AG08396 (cell line): ENCODE data around the gene GRM8.

Experiments used
- DNase-seq: peaks from one replicate; pipeline ENCODE4 v3.0.0; 2012; ENCODE audit warnings: low spot score, mixed read lengths

GRM8 gene

GRCh38 chr7:126658684-126659083, 594.1 kb downstream of the GRM8 start:
- no peak for DNase-seq

GRCh38 chr7:126657599-126658358, 595.0 kb downstream of the GRM8 start:
- no peak for DNase-seq

GRCh38 chr7:126657137-126657536, 595.6 kb downstream of the GRM8 start:
- no peak for DNase-seq

DNA sequence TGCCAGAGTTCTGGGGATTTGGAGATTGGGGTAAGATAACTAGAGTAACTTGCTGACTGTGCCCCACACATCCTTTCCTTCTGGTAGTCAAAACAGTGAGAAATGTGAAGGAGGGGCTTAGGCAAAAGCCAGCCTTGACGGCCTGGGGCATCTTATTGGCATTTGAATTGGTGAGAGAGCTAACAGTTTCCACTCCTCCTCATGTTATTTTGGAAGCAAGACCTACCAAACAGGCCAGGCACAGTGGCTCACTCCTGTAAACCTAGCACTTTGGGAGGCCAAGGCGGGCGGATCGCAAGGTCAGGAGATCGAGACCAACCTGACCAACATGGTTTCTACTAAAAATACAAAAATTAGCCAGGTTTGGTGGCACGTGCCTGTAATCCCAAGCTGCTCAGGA, 596.6 kb downstream of the GRM8 start:
- DNase-seq = no peak

GRCh38 chr7:126637538-126637937, 615.2 kb downstream of the GRM8 start:
- DNase-seq = no peak

DNA sequence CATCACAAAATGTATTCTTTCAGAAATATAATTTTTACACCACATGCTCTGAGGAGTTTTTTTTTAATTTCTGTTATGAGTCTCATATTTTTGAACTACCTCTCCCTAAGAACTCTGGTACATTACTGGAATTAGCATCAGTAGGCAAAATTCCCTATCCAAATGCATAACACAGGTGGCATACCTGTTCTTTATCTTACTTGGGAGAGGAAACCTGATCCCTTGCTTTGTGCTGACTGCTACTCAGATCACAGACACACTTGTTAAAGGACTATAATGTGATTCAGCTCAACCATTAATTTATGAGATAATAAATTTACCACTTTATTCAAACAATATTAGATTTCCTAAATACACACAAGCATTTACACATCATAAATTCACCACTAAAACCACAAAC, 617.2 kb downstream of the GRM8 start:
- DNase-seq = no peak

DNA sequence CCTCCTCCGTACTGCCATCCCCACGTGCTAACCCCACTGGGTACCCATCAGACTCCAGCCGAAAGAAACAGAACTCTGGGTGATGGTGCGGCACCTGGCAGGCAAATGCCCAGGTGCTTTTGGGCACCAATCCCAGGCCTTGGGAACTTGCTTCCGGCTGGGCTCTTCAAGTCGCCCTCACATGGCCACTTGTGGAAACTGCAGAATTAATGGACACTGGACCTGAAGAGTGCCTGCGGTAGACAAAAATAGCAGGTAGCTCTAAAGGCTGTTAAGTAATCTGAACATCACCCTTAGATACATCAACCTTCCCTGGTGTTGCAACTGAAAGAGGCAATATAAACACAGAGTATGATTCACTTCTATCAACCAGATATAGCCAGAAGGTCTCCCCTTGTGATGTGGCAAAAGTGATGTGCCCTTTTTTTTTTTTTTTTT, 644.4 kb downstream of the GRM8 start:
- DNase-seq = no peak

DNA sequence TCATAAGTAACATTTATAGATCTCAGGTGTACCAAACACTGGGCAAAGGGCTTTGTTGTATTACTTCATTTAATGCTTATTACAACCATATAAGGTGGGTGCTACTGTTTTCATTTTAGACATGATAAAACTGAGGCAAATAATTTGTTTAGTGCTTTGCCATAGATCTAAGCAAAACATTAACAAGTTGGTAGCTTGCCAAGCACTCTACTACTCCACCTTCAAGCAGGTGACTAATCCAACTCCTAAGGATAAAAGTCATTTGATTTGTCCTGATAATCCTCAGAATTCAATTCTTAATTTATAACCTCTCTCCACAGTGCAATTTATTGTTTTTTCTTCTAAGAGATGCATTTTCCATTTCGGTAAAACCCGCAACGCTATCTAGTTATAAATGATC, 646.4 kb downstream of the GRM8 start:
- DNase-seq = no peak

- no peak for DNase-seq
Measured at GRCh38 chr7:126605553-126605952, 647.2 kb downstream of the GRM8 start.

DNA sequence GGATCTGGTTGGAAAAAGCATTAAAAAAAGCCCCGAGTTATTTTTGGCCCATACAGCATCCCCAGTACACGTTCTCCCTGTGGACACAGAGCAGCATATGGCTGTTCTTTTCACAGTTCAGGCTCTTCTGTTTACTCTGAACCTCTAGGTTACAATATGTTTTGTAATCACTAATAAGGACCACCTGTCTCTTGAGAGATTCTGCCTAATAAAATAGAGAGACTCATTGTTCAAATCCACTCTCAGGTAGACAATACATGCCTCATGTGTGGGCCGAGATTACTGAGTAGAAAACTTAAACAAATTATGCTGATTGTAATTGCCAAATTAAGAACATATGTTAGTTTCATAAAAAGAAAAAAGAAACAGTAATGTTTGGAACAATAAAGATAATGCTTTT, 647.7 kb downstream of the GRM8 start:
- DNase-seq = no peak

DNA sequence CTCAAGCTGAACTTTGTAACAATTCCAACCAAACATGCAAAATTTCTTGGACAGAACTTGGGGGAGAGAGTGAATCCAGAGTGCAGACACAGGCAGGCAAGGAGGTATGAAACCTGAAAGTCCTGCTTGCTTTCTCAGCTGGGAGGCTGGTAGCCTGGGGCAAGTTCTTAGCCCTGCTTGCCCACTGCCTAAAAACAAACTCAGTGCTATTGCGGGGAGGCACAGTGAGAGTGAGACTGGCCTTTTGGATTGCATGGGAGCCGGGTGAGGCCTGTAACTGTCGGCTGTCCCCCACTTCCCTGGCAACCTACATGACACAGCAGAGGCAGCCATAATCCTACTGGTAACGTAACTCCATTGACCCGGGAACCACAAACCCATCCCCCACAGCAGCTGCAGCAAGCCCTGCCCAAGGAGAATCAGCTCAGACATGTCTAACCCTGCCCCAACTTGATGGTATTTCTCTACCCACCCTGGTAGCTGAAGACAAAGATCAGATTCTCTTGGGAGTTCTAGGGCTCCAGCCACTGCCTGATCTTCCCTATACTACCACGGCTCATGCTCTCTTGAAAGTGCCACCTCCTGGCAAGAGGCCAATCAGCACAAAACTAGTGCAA, 663.6 kb downstream of the GRM8 start:
- DNase-seq = no peak

DNA sequence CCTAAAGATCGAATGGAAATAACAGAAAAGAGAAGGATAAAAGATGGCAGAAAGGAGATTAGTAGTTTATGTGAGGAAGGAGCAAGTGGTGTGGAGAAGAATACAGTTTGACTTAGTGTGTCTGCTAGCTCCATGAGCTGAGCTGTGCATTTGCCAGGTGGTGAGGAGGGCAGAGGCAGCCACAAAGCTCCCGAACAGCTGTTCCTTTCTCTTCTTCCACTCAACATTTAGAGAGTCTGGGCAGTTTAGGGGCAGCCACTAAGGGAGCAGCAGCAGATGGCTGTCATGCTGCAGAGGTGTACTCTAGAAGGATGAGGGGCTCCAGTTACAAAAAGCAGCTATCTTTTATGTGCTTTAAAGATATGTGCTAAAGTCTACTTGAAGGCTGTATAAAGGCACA, 674.4 kb downstream of the GRM8 start:
- DNase-seq = no peak

GRCh38 chr7:126574276-126575250, 678.2 kb downstream of the GRM8 start:
- DNase-seq = no peak

GRCh38 chr7:126570845-126571244, 681.9 kb downstream of the GRM8 start:
- no peak for DNase-seq

DNA sequence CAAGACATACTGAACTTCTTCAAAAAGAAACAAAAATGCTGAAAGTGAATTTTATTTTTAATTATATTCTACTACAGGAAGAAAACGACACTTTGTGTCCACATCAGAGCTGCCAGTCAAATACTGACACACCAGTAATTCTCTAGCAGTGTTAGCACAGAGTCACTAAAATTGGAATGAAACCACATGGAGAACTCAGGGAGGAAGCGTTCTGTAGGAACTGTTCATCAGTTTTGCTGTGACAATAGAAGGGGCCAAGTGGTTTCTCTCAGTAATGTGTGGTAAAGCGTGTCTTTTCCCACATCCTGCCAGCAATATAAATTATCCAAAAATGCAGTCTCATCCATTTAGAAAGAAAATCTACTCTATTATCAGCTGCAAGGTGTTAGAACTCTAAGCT, 683.3 kb downstream of the GRM8 start:
- no peak for DNase-seq

DNA sequence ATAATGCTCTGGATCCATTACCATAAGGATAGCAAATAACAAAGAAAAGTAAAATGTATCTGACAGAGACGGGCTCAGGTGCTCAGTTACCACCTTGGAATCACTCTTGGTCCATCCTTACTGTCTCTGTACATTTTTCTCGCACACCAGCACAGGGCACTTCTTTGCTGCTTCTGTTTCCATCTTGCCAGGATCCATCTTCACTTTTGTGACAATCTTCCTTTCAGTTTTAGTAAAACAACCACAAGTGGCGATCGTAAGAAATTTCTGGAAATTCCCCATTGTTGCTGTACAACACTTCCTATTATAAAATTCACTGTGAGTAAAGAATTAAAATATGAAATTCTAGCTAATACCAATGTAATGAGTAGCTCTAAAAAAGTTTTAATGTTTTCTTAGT, 695.5 kb downstream of the GRM8 start:
- no peak for DNase-seq

GRCh38 chr7:126541406-126541805, 711.3 kb downstream of the GRM8 start:
- no peak for DNase-seq

DNA sequence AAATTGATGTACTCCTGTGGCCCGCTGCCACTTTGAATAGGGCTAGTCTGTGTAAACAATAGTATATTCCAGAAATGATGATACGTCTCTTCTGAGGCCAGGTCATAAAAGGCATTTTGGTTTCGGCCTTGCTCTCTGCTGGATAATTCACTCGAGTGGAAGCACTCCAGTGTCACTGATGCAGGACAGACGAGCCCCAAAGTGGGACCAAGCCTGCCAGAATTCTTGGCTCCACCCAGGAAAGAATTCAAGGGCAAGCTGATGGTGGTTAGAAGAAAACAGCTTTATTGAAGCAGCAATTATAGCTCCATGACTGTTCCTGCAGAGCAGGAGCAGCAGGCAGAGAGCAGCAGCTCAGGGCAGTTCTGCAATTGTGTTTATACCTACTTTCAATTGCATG, 717.6 kb downstream of the GRM8 start:
- DNase-seq = no peak

DNA sequence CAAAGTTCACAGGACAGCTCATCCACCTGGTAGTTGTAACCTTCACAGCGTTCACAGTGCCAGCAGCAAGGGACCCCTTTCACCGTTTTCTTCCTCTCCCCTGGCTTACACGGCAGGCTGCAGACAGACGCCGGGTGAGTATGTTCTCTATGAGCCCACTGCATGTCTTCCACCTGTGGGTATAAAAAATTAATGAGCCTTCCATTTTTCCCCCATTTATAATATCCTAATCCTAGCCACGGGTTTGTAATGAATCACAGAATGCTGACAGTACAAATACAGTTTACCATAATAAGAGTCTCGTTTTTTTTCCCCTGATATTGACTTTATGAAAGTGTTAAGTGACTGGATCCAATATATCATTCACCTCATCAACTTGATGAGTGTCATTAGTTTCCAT, 719.0 kb downstream of the GRM8 start:
- DNase-seq = no peak

GRCh38 chr7:126529833-126530232, 722.9 kb downstream of the GRM8 start:
- no peak for DNase-seq

GRCh38 chr7:126529254-126529653, 723.5 kb downstream of the GRM8 start:
- no peak for DNase-seq

- DNase-seq = no peak
Measured at GRCh38 chr7:126525906-126526305, 726.8 kb downstream of the GRM8 start.

GRCh38 chr7:126524967-126525366, 727.8 kb downstream of the GRM8 start:
- DNase-seq = no peak
